H1 (cell line): Measurements from ENCODE around the gene IDUA. TPM values are rescaled to one million over a fixed set of nuclear protein-coding genes. Genes with fewer than 3 reads are reported as not detected.

ENCODE experiments used
- CTCF ChIA-PET: fragments of 300-600 bp; sonication (Branson Sonifier 250); formaldehyde crosslinking; loops from one replicate; lab custom pipeline; 2021; ENCODE audit not compliant: partially characterized antibody; lab: Charles Lee
- POLR2A ChIA-PET: fragments of 300-600 bp; sonication (Branson Sonifier 250); formaldehyde crosslinking; loops from one replicate; lab custom pipeline; 2021; ENCODE audit warnings: inconsistent platforms; ENCODE audit not compliant: partially characterized antibody; lab: Charles Lee
- DNase-seq, 2 experiments: peaks; one replicate each; pipeline versions ENCODE4 v3.0.0 to v3.0.0-alpha.2; 2010 to 2022; ENCODE audit warnings: low spot score in 2 of 2, low read depth in 1 of 2, mixed read lengths in 1 of 2
- FAIRE-seq: peaks from 2 replicates; lab custom pipeline; 2011; peaks lifted over from hg19 to GRCh38; lab: Jason Lieb, UNC
- H2AFZ ChIP-seq: 2 replicates; pipeline ENCODE4 v1.8.1; 2012; ENCODE audit warnings: low read length, inconsistent platforms
- H2AK5ac ChIP-seq: 2 replicates; pipeline ENCODE4 v1.6.1; 2013; ENCODE audit warnings: low read depth, low read length
- H2BK120ac ChIP-seq: replicated peaks from 2 replicates; pipeline ENCODE3; 2013; ENCODE audit warnings: low read depth, low read length, inconsistent platforms
- H2BK12ac ChIP-seq: 2 replicates; pipeline ENCODE4 v1.6.1; 2013; ENCODE audit warnings: low read depth, low read length
- H2BK15ac ChIP-seq: 2 replicates; pipeline ENCODE4 v1.6.1; 2013; ENCODE audit warnings: low read length
- H2BK20ac ChIP-seq: 2 replicates; pipeline ENCODE4 v1.6.1; 2013; ENCODE audit warnings: low read length
- H2BK5ac ChIP-seq: 2 replicates; pipeline ENCODE4 v1.6.1; 2013; ENCODE audit warnings: low read depth, low read length
- H3K14ac ChIP-seq: 2 replicates; pipeline ENCODE4 v1.6.1; 2013; ENCODE audit warnings: inconsistent platforms; ENCODE audit not compliant: insufficient read length
- H3K18ac ChIP-seq: 2 replicates; pipeline ENCODE4 v1.6.1; 2013; ENCODE audit warnings: low read length; ENCODE audit errors: extremely low read depth
- H3K23ac ChIP-seq: 2 replicates; pipeline ENCODE4 v1.6.1; 2013; ENCODE audit warnings: inconsistent platforms; ENCODE audit not compliant: insufficient read length
- H3K23me2 ChIP-seq: 2 replicates; pipeline ENCODE4 v1.6.1; 2013; ENCODE audit warnings: low read depth, low read length
- H3K27ac ChIP-seq: 2 replicates; pipeline ENCODE4 v1.6.1; 2011; ENCODE audit warnings: low read depth, low read length, inconsistent platforms
- H3K27me3 ChIP-seq, 4 experiments: replicated peaks in 1 of 4; 1 replicate in 1 of 4; 2 replicates in 3 of 4; pipeline versions ENCODE4 v1.6.1 to v1.8.1; 2011 to 2013; ENCODE audit warnings: low read length in 3 of 4, mild to moderate bottlenecking in 3 of 4, inconsistent platforms in 2 of 4, mixed read lengths in 2 of 4, moderate library complexity in 1 of 4; ENCODE audit not compliant: control insufficient read depth in 3 of 4, insufficient read depth in 3 of 4; ENCODE audit errors: extremely low read depth in 1 of 4
- H3K36me3 ChIP-seq, 4 experiments: 2 replicates each; pipeline versions ENCODE4 v1.6.1 to v1.8.1; 2011 to 2013; ENCODE audit warnings: mild to moderate bottlenecking in 4 of 4, low read length in 3 of 4, moderate library complexity in 2 of 4, control low read depth in 1 of 4, inconsistent platforms in 1 of 4; ENCODE audit not compliant: insufficient read depth in 4 of 4, control insufficient read depth in 2 of 4
- H3K4ac ChIP-seq: replicated peaks from 2 replicates; pipeline ENCODE3; 2013; ENCODE audit warnings: low read length, low read depth, mixed read lengths, inconsistent platforms; ENCODE audit not compliant: insufficient read length
- H3K4me1 ChIP-seq, 4 experiments: replicated peaks in 1 of 4; 1 replicate in 1 of 4; 2 replicates in 3 of 4; pipeline versions ENCODE4 v1.6.1 to v1.8.1; 2011 to 2013; ENCODE audit warnings: low read length in 3 of 4, inconsistent platforms in 2 of 4, mixed read lengths in 1 of 4; ENCODE audit not compliant: insufficient read depth in 4 of 4, control insufficient read depth in 3 of 4
- H3K4me2 ChIP-seq, 2 experiments: 2 replicates each; pipeline versions ENCODE4 v1.6.1 to v1.8.1; 2011 to 2013; ENCODE audit warnings: low read depth in 2 of 2, low read length in 2 of 2, control low read depth in 1 of 2, inconsistent platforms in 1 of 2, mild to moderate bottlenecking in 1 of 2; ENCODE audit not compliant: insufficient read depth in 1 of 2
- H3K4me3 ChIP-seq, 4 experiments: fragments of 200-600, 300-600 bp in 1 of 4; sonication (generic), shearing (Covaris generic), sonication (Bioruptor Twin) in 1 of 4; 2 replicates each; pipeline versions ENCODE4 v1.5.1 to v1.8.1; 2011 to 2016; ENCODE audit warnings: low read length in 4 of 4, low read depth in 3 of 4, control low read depth in 2 of 4, inconsistent platforms in 2 of 4, mild to moderate bottlenecking in 2 of 4, mixed read lengths in 1 of 4, moderate library complexity in 1 of 4; ENCODE audit not compliant: insufficient read depth in 2 of 4; ENCODE audit errors: extremely low read depth in 1 of 4
- H3K56ac ChIP-seq: replicated peaks from 2 replicates; pipeline ENCODE3; 2013; ENCODE audit warnings: low read depth, mild to moderate bottlenecking, mixed read lengths, low read length, inconsistent platforms; ENCODE audit not compliant: insufficient read length
- H3K79me1 ChIP-seq: 2 replicates; pipeline ENCODE4 v1.6.1; 2013; ENCODE audit warnings: low read depth, low read length, control low read depth
- H3K79me2 ChIP-seq, 2 experiments: 2 replicates each; pipeline versions ENCODE4 v1.6.1 to v1.8.1; 2012 to 2013; ENCODE audit warnings: low read length in 2 of 2, mild to moderate bottlenecking in 2 of 2, inconsistent platforms in 1 of 2; ENCODE audit not compliant: insufficient read depth in 2 of 2, control insufficient read depth in 1 of 2
- H3K9ac ChIP-seq, 4 experiments: replicated peaks in 1 of 4; 1 replicate in 1 of 4; 2 replicates in 3 of 4; pipeline versions ENCODE4 v1.6.1 to v1.8.1; 2011 to 2013; ENCODE audit warnings: low read depth in 3 of 4, low read length in 3 of 4, control low read depth in 2 of 4, mild to moderate bottlenecking in 2 of 4, moderate library complexity in 2 of 4, inconsistent platforms in 1 of 4; ENCODE audit errors: extremely low read depth in 1 of 4
- H3K9me3 ChIP-seq, 2 experiments: 2 replicates each; pipeline versions ENCODE4 v1.6.1 to v1.8.1; 2012 to 2013; ENCODE audit warnings: mild to moderate bottlenecking in 2 of 2, moderate library complexity in 2 of 2, control low read depth in 1 of 2, inconsistent platforms in 1 of 2, low read depth in 1 of 2, low read length in 1 of 2, mixed read lengths in 1 of 2; ENCODE audit not compliant: insufficient read depth in 2 of 2
- H4K20me1 ChIP-seq, 2 experiments: replicated peaks in 1 of 2; 2 replicates each; pipeline versions ENCODE3 to v1.8.1; 2011 to 2013; ENCODE audit warnings: inconsistent platforms in 2 of 2, low read length in 2 of 2, mild to moderate bottlenecking in 1 of 2; ENCODE audit not compliant: insufficient read depth in 2 of 2, control insufficient read depth in 1 of 2
- H4K5ac ChIP-seq: 2 replicates; pipeline ENCODE4 v1.6.1; 2013; ENCODE audit warnings: low read length, low read depth, mixed read lengths, inconsistent platforms; ENCODE audit not compliant: insufficient read length
- H4K8ac ChIP-seq: 2 replicates; pipeline ENCODE4 v1.8.0; 2013; ENCODE audit warnings: mild to moderate bottlenecking, moderate library complexity, low read length, inconsistent platforms; ENCODE audit not compliant: insufficient read depth; ENCODE audit errors: extremely low read depth
- H4K91ac ChIP-seq: replicated peaks from 2 replicates; pipeline ENCODE3; 2013; ENCODE audit warnings: low read length, mixed read lengths, inconsistent platforms; ENCODE audit not compliant: insufficient read length
- CREB1 ChIP-seq: IDR thresholded peaks from 2 replicates; pipeline ENCODE4 v1.6.1; 2012; ENCODE audit warnings: inconsistent platforms
- EGR1 ChIP-seq: IDR thresholded peaks from 2 replicates; pipeline ENCODE4 v1.6.1; 2011; ENCODE audit warnings: low read depth, low read length, borderline replicate concordance
- SIN3A ChIP-seq, 2 experiments: IDR thresholded peaks in 1 of 2; conservative IDR thresholded peaks in 1 of 2; 2 replicates each; pipeline ENCODE4 v1.6.1; 2011 to 2012; ENCODE audit warnings: low read length in 2 of 2, improper control_type of control experiment in 1 of 2, low read depth in 1 of 2, mild to moderate bottlenecking in 1 of 2
- SIRT6 ChIP-seq: IDR thresholded peaks from one replicate; pipeline ENCODE4 v1.7.1; 2012; ENCODE audit warnings: low read length, inconsistent platforms
- TEAD4 ChIP-seq: IDR thresholded peaks from 2 replicates; pipeline ENCODE4 v1.6.1; 2012; ENCODE audit warnings: low read depth, low read length, inconsistent platforms, mixed read lengths
- WGBS, 2 experiments: shearing (Covaris generic) in 1 of 2; methylation state at CpG; one replicate each; pipeline versions ENCODE4 v1.1.6 to v1.1.7; 2013 to 2015; ENCODE audit warnings: low lambda C conversion rate in 2 of 2, mixed read lengths in 2 of 2, inconsistent platforms in 1 of 2, low coverage in 1 of 2, missing lambda C conversion rate in 1 of 2; ENCODE audit not compliant: insufficient replicate concordance in 2 of 2, insufficient coverage in 1 of 2, insufficient read length in 1 of 2; ENCODE audit errors: extremely low coverage in 1 of 2, missing lambda C conversion rate in 1 of 2; 5-methylcytosine and 5-hydroxymethylcytosine counted together
- polyA plus RNA-seq, 7 experiments: library from polyadenylated mRNA; depleted of rRNA in 3 of 7; stranded (reverse) in 5 of 7; unstranded in 2 of 7; fragments of >200 nt in 5 of 7; fragments of 200-250 nt in 2 of 7; gene quantifications; 1 replicate in 5 of 7; 2 replicates in 1 of 7; 4 replicates in 1 of 7; pipeline versions ENCODE4 v1.2.1 to v1.2.3, GENCODE V29; 2011 to 2013; ENCODE audit warnings: missing spikeins in 2 of 7, mixed read lengths in 2 of 7
- total RNA-seq: library from RNA; stranded (reverse); fragmentation: NEBNext Ultra II Directional; extraction: Animal tissue kit (Norgen Biotek cat#: 25700); gene quantifications from 2 replicates; pipeline ENCODE4 v1.2.1, GENCODE V29; 2021

Gene IDUA
- total and polyA plus RNA-seq, 2 of the 8 experiments (the other 6 are each of a cell fraction or from before 2014, with no cell fraction given) = 2.8 to 4.8 TPM

GRCh38 chr4:1045595-1046201, 58.9 kb downstream of the IDUA start:
- Histone ChIP-seq H3K9ac (no peak overlapping the region), H2BK5ac (no peak overlapping the region), H3K4me3 (no peak overlapping the region), H3K56ac (no peak overlapping the region), H3K4me2 (no peak overlapping the region), H3K79me1 (no peaks in the 10 kb centered on the region), H2BK15ac (0 out of 2 replicates have a peak overlapping the region, but pooled peaks have one; percentile 81), H2AFZ (no peak overlapping the region), H3K27me3 (peaks cover 0 to 8% (median 7%) of the 10 kb centered on the region in 4 experiments; a peak in 4 of 7 replicates), H2AK5ac (peak overlapping the region; percentile 90; the same call in 1 of the 2 replicates), H4K20me1 (peaks cover 0 to 2% of the 10 kb centered on the region in 2 experiments), H3K9me3 (no peaks in the 10 kb centered on the region), H3K79me2 (no peaks in the 10 kb centered on the region), H3K14ac (no peak overlapping the region), H3K36me3 (no peaks in the 10 kb centered on the region), H4K91ac (peak overlapping the region; percentile 55)
- CTCF ChIA-PET = no interaction called here
- WGBS, 2 experiments = 96% methylated on average over 7 of the region's 36 CpGs; no CpG with 5 or more reads in 1 of the 2 experiments
- no peak for FAIRE-seq
- TF ChIP-seq CREB1 (no peak), SIN3A (conservative IDR thresholded peaks at IDR 0.05 in 1 of 2, IDR thresholded peaks at IDR 0.05 in 1 of 2; ENCODE audit: low read depth in 1 of 2, low read length in 2 of 2) (no peak), TEAD4 (no peak), SIRT6 (no peak), EGR1 (no peak)
- TF ChIP-seq, all 59 proteins: peak for 0
- Histone ChIP-seq H3K4me1 (peaks cover 0 to 15% (median 11%) of the 10 kb centered on the region in 4 experiments; a peak in 6 of 7 replicates), H2BK12ac (peak overlapping the region; percentile 92; the same call in 1 of the 2 replicates), H4K5ac (no peak overlapping the region), H4K8ac (no peak overlapping the region), H3K23ac (no peak overlapping the region), H3K18ac (no peak overlapping the region), H3K27ac (no peak overlapping the region), H2BK20ac (no peak overlapping the region), H2BK120ac (no peak overlapping the region), H3K4ac (no peak overlapping the region), H3K23me2 (peaks cover 12% of the 10 kb centered on the region)
- DNase-seq = no peak
- POLR2A ChIA-PET = no interaction called here
